C4-2B (cell line): Measurements from ENCODE around the gene ACER1.

Source experiments
- H3K27ac ChIP-seq: fragments of 450-650 bp; 2 replicates; pipeline ENCODE4 v1.5.1; 2017
- ZFX ChIP-seq: fragments of 450-650 bp; IDR thresholded peaks from 2 replicates; pipeline ENCODE4 v1.6.1; 2017
- TF ChIP-seq, protein P1 (sequence below): fragments of 450-650 bp; conservative IDR thresholded peaks from 2 replicates; pipeline ENCODE4 v1.5.1; 2017; ENCODE audit warnings: mild to moderate bottlenecking

ACER1 gene

DNA sequence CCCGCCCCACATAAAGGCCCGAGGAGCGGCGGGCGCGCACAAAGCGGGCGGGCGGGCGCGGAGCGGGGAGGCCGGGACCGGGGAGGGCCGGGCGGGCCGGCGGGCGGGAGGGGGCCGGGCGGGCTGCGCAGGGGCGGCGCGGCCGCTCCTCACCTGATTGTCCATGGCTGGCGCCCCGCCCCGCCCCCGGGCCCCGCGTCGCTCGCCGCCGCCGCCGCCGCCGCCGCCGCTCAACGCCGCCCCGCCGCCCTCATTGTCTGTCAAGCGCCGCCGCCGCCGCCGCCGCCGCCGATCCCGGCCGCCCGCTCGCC, 53.8 kb downstream of the ACER1 start:
- TF ChIP-seq, protein P1, sequence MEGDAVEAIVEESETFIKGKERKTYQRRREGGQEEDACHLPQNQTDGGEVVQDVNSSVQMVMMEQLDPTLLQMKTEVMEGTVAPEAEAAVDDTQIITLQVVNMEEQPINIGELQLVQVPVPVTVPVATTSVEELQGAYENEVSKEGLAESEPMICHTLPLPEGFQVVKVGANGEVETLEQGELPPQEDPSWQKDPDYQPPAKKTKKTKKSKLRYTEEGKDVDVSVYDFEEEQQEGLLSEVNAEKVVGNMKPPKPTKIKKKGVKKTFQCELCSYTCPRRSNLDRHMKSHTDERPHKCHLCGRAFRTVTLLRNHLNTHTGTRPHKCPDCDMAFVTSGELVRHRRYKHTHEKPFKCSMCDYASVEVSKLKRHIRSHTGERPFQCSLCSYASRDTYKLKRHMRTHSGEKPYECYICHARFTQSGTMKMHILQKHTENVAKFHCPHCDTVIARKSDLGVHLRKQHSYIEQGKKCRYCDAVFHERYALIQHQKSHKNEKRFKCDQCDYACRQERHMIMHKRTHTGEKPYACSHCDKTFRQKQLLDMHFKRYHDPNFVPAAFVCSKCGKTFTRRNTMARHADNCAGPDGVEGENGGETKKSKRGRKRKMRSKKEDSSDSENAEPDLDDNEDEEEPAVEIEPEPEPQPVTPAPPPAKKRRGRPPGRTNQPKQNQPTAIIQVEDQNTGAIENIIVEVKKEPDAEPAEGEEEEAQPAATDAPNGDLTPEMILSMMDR, result no peak
- no peak; the same call in 1 of the 2 replicates for TF ChIP-seq ZFX
- peak overlapping the region; percentile 94 for H3K27ac ChIP-seq

DNA sequence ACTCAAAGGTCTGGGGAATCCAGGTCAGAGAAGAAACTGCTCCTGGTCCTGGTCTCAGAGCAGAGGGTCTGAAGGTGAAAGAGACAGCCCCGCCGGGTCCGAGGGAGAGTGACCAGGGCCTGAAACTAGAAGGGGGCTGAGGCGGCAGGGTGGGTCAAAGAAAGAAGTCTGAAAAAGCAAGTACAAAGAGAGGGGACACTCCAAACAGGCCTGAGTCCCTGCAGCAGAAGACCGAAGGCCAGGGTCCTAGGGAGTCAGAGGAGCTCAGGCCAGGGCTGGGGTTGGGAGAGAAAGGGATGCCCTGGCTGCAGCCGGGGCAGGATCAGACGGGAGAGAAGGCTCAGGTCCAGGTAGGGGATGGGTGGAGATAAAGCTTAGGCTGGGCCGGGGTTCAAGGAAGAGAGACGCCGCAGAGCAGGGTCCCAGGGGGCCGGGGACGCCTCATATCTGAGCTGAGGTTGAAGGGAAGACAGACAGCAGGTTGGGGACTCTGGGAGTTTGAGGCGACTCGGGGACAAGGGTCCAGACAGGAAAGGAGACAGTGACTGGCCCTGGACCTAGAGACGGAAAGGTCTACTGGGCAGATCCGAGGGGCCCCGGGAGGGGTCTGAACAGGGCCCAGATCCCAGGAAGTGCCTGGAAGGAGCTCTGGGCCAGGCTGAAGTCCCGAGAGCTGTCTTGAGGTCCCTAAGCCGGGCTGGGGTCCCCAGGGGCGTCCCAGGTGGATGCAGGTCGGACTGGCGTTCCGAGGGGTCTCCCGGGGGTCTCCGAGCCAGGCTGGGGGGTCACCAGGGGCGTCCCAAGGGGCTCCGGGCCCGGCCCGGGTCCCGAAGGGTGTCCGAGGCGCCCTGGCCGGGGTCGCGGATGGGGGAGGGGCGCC, 54.4 kb downstream of the ACER1 start:
- peak overlapping the region; percentile 94 for H3K27ac ChIP-seq
- TF ChIP-seq, protein P1, result no peak
- peak; percentile 32; the same call in 1 of the 2 replicates for TF ChIP-seq ZFX

GRCh38 chr19:6278051-6278450, 55.4 kb downstream of the ACER1 start:
- H3K27ac ChIP-seq, result peak overlapping the region; percentile 94

GRCh38 chr19:6276447-6276846, 57.0 kb downstream of the ACER1 start:
- peak overlapping the region; percentile 94 for H3K27ac ChIP-seq
- TF ChIP-seq ZFX, result no peak
- TF ChIP-seq, protein P1, result no peak

More at GRCh38 chr19:6278051-6278450, 55.4 kb downstream of the ACER1 start:
- TF ChIP-seq, protein P1, result no peak
- no peak for TF ChIP-seq ZFX

DNA sequence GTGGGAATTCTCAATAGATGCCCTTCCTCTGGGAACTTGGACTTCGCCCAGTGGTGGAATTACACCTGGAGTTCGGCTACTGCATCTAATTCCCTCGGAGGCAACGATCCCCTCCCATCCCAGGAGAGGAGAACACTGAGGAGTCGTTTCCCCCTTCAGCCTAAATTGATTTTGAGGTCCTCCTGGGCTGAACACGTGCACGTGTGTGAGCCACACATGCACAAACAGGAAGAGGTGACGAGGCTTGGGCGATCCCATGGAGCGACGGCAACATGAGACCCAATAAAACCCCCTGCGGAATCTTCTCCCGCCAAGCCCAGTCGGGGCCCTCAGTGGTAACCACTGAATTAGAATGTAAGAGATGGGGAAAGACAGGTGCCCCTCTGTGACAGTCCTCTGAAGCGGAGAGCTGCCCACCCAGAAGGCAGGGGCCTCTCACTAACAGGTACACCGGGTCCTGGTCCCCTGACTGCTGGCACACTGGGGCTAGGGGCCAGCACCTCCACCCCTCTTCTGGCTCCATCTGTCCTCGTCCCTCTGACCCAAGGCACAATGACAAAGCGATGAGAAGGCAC, 58.2 kb downstream of the ACER1 start:
- TF ChIP-seq, protein P1, result no peak
- TF ChIP-seq ZFX, result no peak
- H3K27ac ChIP-seq, result peak overlapping the region; percentile 94

GRCh38 chr19:6274756-6275155, 58.7 kb downstream of the ACER1 start:
- TF ChIP-seq, protein P1, result no peak
- TF ChIP-seq ZFX, result no peak
- peak overlapping the region; percentile 94 for H3K27ac ChIP-seq
